ENCODE measurements around the gene PTPRD.

- TF ChIP-seq CTCF (conservative IDR thresholded peaks at IDR 0.05 in 1 of 2, IDR thresholded peaks at IDR 0.05 in 1 of 2; ENCODE audit: extremely low read depth in 1 of 2, insufficient read depth in 1 of 2, low read depth in 1 of 2, low read length in 2 of 2) = no peak
- TF ChIP-seq EZH2 (IDR thresholded peaks at IDR 0.05; ENCODE audit: borderline replicate concordance, low read length) = no peak
These were observed 258.2 kb downstream of the PTPRD start for GRCh38 chr9:10354591-10354990.
